OCI-LY1 (cell line): ENCODE results near the gene SESN2.

ENCODE experiments used
- H2AFZ ChIP-seq: fragments of 200-600 bp; sonication (generic), shearing (Covaris generic); 2 replicates; pipeline ENCODE4 v1.6.0; 2014; ENCODE audit warnings: antibody characterized with exemption, mild to moderate bottlenecking, low read length
- H3F3A ChIP-seq: fragments of 200-600 bp; sonication (generic), shearing (Covaris generic); 2 replicates; pipeline ENCODE4 v1.6.0; 2014; ENCODE audit warnings: mild to moderate bottlenecking, antibody characterized with exemption, low read length, moderate library complexity; ENCODE audit not compliant: insufficient read depth
- H3K27ac ChIP-seq: fragments of 200-600 bp; sonication (generic); 2 replicates; pipeline ENCODE4 v1.5.1; 2014; ENCODE audit warnings: low read length, mixed run types, mild to moderate bottlenecking, low read depth; ENCODE audit not compliant: poor library complexity, severe bottlenecking
- H3K27me3 ChIP-seq: fragments of 200-600 bp; sonication (generic); 2 replicates; pipeline ENCODE4 v1.6.0; 2014; ENCODE audit warnings: antibody characterized with exemption, mild to moderate bottlenecking, low read length, moderate library complexity; ENCODE audit not compliant: insufficient read depth
- H3K36me3 ChIP-seq: fragments of 200-600 bp; sonication (generic); 2 replicates; pipeline ENCODE4 v1.6.1; 2014; ENCODE audit warnings: mild to moderate bottlenecking, antibody characterized with exemption, low read length, moderate library complexity, mixed read lengths; ENCODE audit not compliant: insufficient read depth
- H3K4me1 ChIP-seq: fragments of 200-600 bp; sonication (generic); 2 replicates; pipeline ENCODE4 v1.5.1; 2014; ENCODE audit warnings: mild to moderate bottlenecking, low read length, moderate library complexity; ENCODE audit not compliant: insufficient read depth, severe bottlenecking
- H3K4me2 ChIP-seq: fragments of 200-600 bp; sonication (generic), shearing (Covaris generic); 2 replicates; pipeline ENCODE4 v1.6.1; 2014; ENCODE audit warnings: low read length
- H3K4me3 ChIP-seq: fragments of 200-600 bp; sonication (generic); 2 replicates; pipeline ENCODE4 v1.5.1; 2014; ENCODE audit warnings: low read length, low read depth, mild to moderate bottlenecking, mixed read lengths; ENCODE audit not compliant: poor library complexity, severe bottlenecking
- H3K79me2 ChIP-seq: fragments of 200-600 bp; shearing (Covaris generic); 2 replicates; pipeline ENCODE4 v1.6.1; 2016; ENCODE audit warnings: mixed run types, low read length, mixed read lengths; ENCODE audit not compliant: insufficient read depth
- H3K9ac ChIP-seq: fragments of 200-600 bp; sonication (generic), shearing (Covaris generic); 2 replicates; pipeline ENCODE4 v1.6.1; 2014; ENCODE audit warnings: mild to moderate bottlenecking, low read length, mixed read lengths
- H3K9me2 ChIP-seq: fragments of 200-600 bp; sonication (generic), shearing (Covaris generic); 2 replicates; pipeline ENCODE4 v1.6.1; 2014; ENCODE audit warnings: low read depth, mild to moderate bottlenecking, low read length, mixed read lengths
- H3K9me3 ChIP-seq: fragments of 200-600 bp; shearing (Covaris generic); 2 replicates; pipeline ENCODE4 v1.6.1; 2014; ENCODE audit warnings: low read length, mixed read lengths
- H4K20me1 ChIP-seq: fragments of 200-600 bp; sonication (generic), shearing (Covaris generic); 2 replicates; pipeline ENCODE4 v1.6.0; 2016; ENCODE audit warnings: mild to moderate bottlenecking, low read length; ENCODE audit not compliant: insufficient read depth
- CTCF ChIP-seq: fragments of 200-600 bp; sonication (generic), shearing (Covaris generic); IDR thresholded peaks from 2 replicates; pipeline ENCODE4 v1.5.1; 2017; ENCODE audit warnings: mild to moderate bottlenecking, antibody characterized with exemption, low read length, moderate library complexity, mixed read lengths
- EZH2 ChIP-seq: fragments of 200-600 bp; sonication (generic), shearing (Covaris generic); IDR thresholded peaks from 2 replicates; pipeline ENCODE4 v1.8.0; 2017; ENCODE audit warnings: borderline replicate concordance, mixed run types, mild to moderate bottlenecking, antibody characterized with exemption, low read length, moderate library complexity, mixed read lengths

The SESN2 gene

GRCh38 chr1:28296401-28297261 lies 37.3 kb downstream of the SESN2 start:
- H2AFZ ChIP-seq = no peak overlapping the region

GRCh38 chr1:28297826-28298225 lies 38.5 kb downstream of the SESN2 start:
- Histone ChIP-seq H3K4me3 (no peak overlapping the region), H3K27me3 (no peaks in the 10 kb centered on the region), H4K20me1 (no peaks in the 10 kb centered on the region), H3K4me1 (no peaks in the 10 kb centered on the region), H3K9ac (no peak overlapping the region), H3F3A (no peaks in the 10 kb centered on the region), H3K9me3 (no peaks in the 10 kb centered on the region; the same call in 1 of the 2 replicates), H3K36me3 (no peaks in the 10 kb centered on the region; the same call in 1 of the 2 replicates), H2AFZ (no peak overlapping the region), H3K79me2 (no peaks in the 10 kb centered on the region), H3K27ac (no peak overlapping the region), H3K4me2 (no peak overlapping the region), H3K9me2 (no peaks in the 10 kb centered on the region)
- TF ChIP-seq CTCF (no peak), EZH2 (no peak)

More at GRCh38 chr1:28296401-28297261, 37.3 kb downstream of the SESN2 start:
- Histone ChIP-seq H3F3A (no peaks in the 10 kb centered on the region), H3K36me3 (no peaks in the 10 kb centered on the region; the same call in 1 of the 2 replicates), H3K27ac (no peak overlapping the region), H3K9me2 (no peaks in the 10 kb centered on the region), H3K27me3 (0 out of 2 replicates have a peak, but pooled peaks cover 3% of the 10 kb centered on the region), H3K9ac (no peak overlapping the region), H3K79me2 (no peaks in the 10 kb centered on the region), H3K9me3 (no peaks in the 10 kb centered on the region; the same call in 1 of the 2 replicates), H3K4me1 (no peaks in the 10 kb centered on the region), H3K4me2 (no peak overlapping the region), H4K20me1 (no peaks in the 10 kb centered on the region), H3K4me3 (no peak overlapping the region)
- no peak for TF ChIP-seq EZH2
- no peak for TF ChIP-seq CTCF

- no peak overlapping the region for H3K4me2 ChIP-seq
- no peaks in the 10 kb centered on the region; the same call in 1 of the 2 replicates for H3K9me3 ChIP-seq
- no peaks in the 10 kb centered on the region for H3K79me2 ChIP-seq
- H3K9ac ChIP-seq = no peak overlapping the region
- no peak overlapping the region for H3K27ac ChIP-seq
- no peaks in the 10 kb centered on the region for H3K27me3 ChIP-seq
- no peaks in the 10 kb centered on the region; the same call in 1 of the 2 replicates for H3K36me3 ChIP-seq
- no peaks in the 10 kb centered on the region for H3K4me1 ChIP-seq
- no peak overlapping the region for H2AFZ ChIP-seq
- no peaks in the 10 kb centered on the region for H3K9me2 ChIP-seq
- no peak overlapping the region for H3K4me3 ChIP-seq
- H4K20me1 ChIP-seq = no peaks in the 10 kb centered on the region
- TF ChIP-seq CTCF (no peak), EZH2 (no peak)
- no peaks in the 10 kb centered on the region for H3F3A ChIP-seq
Measured at GRCh38 chr1:28298438-28298837, 39.1 kb downstream of the SESN2 start.
